A673 (cell line): ENCODE measurements around the gene SCN4B. TPM values are rescaled to one million over a fixed set of nuclear protein-coding genes. Genes with fewer than 3 reads are reported as not detected.

Experiments
- Bru-seq: library from RNA; stranded (reverse); fragments of 400-500 nt; gene quantifications from one replicate; lab custom pipeline; 2021; lab: Mats Ljungman, UMichigan
- BruChase-seq, 2 experiments: library from RNA; stranded (reverse); fragments of 400-500 nt; gene quantifications; one replicate each; lab custom pipeline; 2021; lab: Mats Ljungman, UMichigan
- BruUV-seq: library from RNA; stranded (reverse); fragments of 400-500 nt; replicated peaks from 2 replicates; lab custom pipeline; 2021; lab: Mats Ljungman, UMichigan
- CTCF ChIA-PET: fragments of 300-600 bp; sonication (Branson Sonifier 250); formaldehyde crosslinking; loops from one replicate; lab custom pipeline; 2022; ENCODE audit warnings: antibody characterized with exemption; lab: Charles Lee
- POLR2A ChIA-PET: fragments of 300-600 bp; sonication (Branson Sonifier 250); formaldehyde crosslinking; loops from one replicate; lab custom pipeline; 2022; ENCODE audit warnings: antibody characterized with exemption; ENCODE audit not compliant: low non-redundant PET; lab: Charles Lee
- DNase-seq: peaks from one replicate; pipeline ENCODE4 v3.0.0-alpha.2; 2015; ENCODE audit warnings: low spot score
- H3K27ac ChIP-seq: fragments of 200-600 bp; sonication (generic); 2 replicates; pipeline ENCODE4 v1.5.1; 2016; ENCODE audit warnings: mixed run types, low read depth, mild to moderate bottlenecking, mixed read lengths, antibody characterized with exemption, low read length; ENCODE audit not compliant: poor library complexity, severe bottlenecking
- H3K27me3 ChIP-seq: fragments of 200-600 bp; sonication (generic); replicated peaks from 2 replicates; pipeline ENCODE4 v1.6.1; 2017; ENCODE audit warnings: mixed run types, low read depth, mild to moderate bottlenecking, mixed read lengths, antibody characterized with exemption, low read length; ENCODE audit not compliant: insufficient read depth, poor library complexity
- H3K36me3 ChIP-seq: fragments of 200-600 bp; sonication (generic); 2 replicates; pipeline ENCODE4 v1.6.1; 2016; ENCODE audit warnings: mixed run types, mild to moderate bottlenecking, mixed read lengths, antibody characterized with exemption, low read length; ENCODE audit not compliant: insufficient read depth, poor library complexity, severe bottlenecking
- H3K4me1 ChIP-seq: fragments of 200-600 bp; sonication (generic); 2 replicates; pipeline ENCODE4 v1.6.1; 2017; ENCODE audit warnings: mixed run types, mild to moderate bottlenecking, mixed read lengths, antibody characterized with exemption, low read length; ENCODE audit not compliant: insufficient read depth, poor library complexity, severe bottlenecking
- H3K4me3 ChIP-seq: fragments of 200-600 bp; sonication (generic); 2 replicates; pipeline ENCODE4 v1.5.1; 2016; ENCODE audit warnings: low read depth, mixed run types, mild to moderate bottlenecking, mixed read lengths, low read length; ENCODE audit not compliant: poor library complexity, severe bottlenecking
- H3K9me3 ChIP-seq: fragments of 200-600 bp; sonication (generic); 2 replicates; pipeline ENCODE4 v1.6.1; 2016; ENCODE audit warnings: mixed run types, low read depth, mild to moderate bottlenecking, mixed read lengths, antibody characterized with exemption, low read length; ENCODE audit not compliant: poor library complexity, severe bottlenecking
- CTCF ChIP-seq: fragments of 300-800, 200-600 bp; sonication (generic); conservative IDR thresholded peaks from 2 replicates; pipeline ENCODE4 v1.5.1; 2017; ENCODE audit warnings: low read depth, mild to moderate bottlenecking, antibody characterized with exemption, low read length, moderate library complexity, mixed read lengths
- EZH2 ChIP-seq: fragments of 200-600 bp; sonication (generic); IDR thresholded peaks from 2 replicates; pipeline ENCODE4 v1.6.1; 2017; ENCODE audit warnings: borderline replicate concordance, low read depth, mild to moderate bottlenecking, mixed read lengths, antibody characterized with exemption, low read length; ENCODE audit not compliant: poor library complexity, severe bottlenecking
- intact Hi-C: fragments of 100-400 bp; cut with micrococcal nuclease; formaldehyde crosslinking; loops from one replicate; pipeline ENCODE4 v1.10.0; 2022; ENCODE audit not compliant: unreplicated experiment
- long read RNA-seq: library from polyadenylated mRNA; stranded (forward); transcript quantifications from one replicate; pipeline ENCODE4 v2.0.0, GENCODE V29; 2022
- total RNA-seq: library from RNA; stranded (reverse); gene quantifications from 2 replicates; pipeline ENCODE4 v1.2.3, GENCODE V29; 2021

SCN4B gene, protein sequence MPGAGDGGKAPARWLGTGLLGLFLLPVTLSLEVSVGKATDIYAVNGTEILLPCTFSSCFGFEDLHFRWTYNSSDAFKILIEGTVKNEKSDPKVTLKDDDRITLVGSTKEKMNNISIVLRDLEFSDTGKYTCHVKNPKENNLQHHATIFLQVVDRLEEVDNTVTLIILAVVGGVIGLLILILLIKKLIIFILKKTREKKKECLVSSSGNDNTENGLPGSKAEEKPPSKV
- 0.74 and 1.8 TPM in 2 replicates for total RNA-seq
- Bru-seq, nascent RNA, result percentile 18 among the genes with signal in this experiment
- BruChase-seq, experiment 1, labeled RNA remaining after a 2-hour chase, result percentile 29 among the genes with signal in this experiment
- BruChase-seq, experiment 2, labeled RNA remaining after a 6-hour chase, result percentile 38 among the genes with signal in this experiment
- long read RNA-seq, partial matches to known transcripts, result 0 of 2 reads
- long read RNA-seq, other reads (novel, unspliced or antisense), result 2 of 2 reads

DNA sequence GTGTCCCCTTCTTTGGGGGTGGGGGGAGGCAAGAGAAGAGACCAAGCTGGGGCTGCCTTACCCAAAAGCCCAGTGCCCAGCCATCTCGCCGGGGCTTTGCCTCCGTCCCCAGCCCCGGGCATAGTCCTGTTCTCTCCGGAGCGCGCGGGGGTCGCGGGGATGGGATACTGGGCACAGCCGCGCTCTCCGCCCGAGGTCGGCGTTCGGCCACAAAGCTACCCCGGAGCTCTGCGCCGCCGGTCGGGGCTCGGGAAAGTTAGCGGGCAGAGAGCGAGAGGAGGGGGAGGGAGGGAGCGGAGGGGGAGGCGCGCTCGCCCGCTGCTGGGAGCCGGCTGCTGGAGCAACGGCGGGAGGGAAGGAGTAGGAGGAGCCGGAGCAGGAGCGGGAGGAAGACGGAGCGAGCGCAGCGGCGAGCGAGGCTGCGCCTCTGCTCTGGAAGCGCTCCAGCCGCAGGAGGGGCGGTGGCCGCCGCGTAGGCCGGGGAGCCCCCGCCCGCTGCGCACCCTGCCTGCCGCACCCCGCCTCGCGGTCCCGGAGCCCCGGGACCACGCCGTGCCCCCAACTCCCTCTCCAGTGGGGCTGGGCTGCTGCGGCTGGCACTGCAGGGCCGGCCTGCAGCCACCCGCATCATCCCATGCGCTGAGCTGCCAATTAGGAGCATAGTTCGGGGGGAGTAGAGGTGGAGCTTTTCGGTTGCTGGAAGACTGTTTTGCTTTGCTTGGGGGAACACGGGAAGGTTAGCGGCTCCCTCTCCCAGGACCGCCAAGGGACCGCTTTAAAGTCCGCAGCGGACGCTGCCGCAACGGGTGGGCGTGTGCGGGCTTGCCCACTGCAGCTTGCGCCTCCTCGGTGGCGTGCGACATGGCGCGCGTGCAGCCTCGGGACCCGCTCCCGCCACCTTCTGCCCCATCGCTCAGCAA is at the start of gene SCN4B:
Gene SCN4B, minus strand, starts transcription at position 272 of the 920 bp plus-strand sequence. Its CDS starts 150 bp downstream, at position 122.
- intact Hi-C loops, result loop anchor here (5.0 kb wide), 1 partner anchor 334 kb away; no protein-coding TSS in a partner anchor
- CTCF ChIA-PET, result interaction anchor here (0.6 to 1.6 kb wide), 2 partner anchors 19 to 915 kb away, joined by 3 to 14 read pairs; partner anchors contain the start of gene VPS11

DNA sequence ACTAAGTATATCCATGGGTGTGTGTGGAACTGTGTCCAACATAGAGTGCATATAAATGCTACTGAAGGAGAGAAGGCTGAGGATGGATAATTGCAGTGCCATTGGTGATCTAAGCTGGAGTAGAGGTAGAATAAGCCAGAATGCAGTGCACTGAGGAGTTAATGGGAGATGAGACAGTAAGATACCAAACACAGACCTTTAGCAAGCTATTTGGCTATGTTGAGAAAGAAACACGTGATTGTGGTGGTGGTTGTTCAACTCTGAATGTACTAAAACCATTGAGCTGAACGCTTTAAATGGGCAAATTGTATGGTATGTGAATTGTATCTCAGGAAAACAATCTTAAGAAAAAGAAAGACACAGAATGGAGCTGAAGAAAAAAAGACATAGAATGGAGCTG is 49.3 kb upstream of the SCN4B start:
- H3K36me3 ChIP-seq, result no peaks in the 10 kb centered on the region
- no peak for DNase-seq
- TF ChIP-seq EZH2 (no peak), CTCF (no peak)
- H3K27me3 ChIP-seq, result peaks cover 26% of the 10 kb centered on the region
- ChIA-PET POLR2A (no interaction called here), CTCF (no interaction called here)
- H3K4me1 ChIP-seq, result no peaks in the 10 kb centered on the region
- intact Hi-C loops, result no loop called here
- no peak overlapping the region for H3K27ac ChIP-seq
- no peak overlapping the region for H3K4me3 ChIP-seq
- no peaks in the 10 kb centered on the region for H3K9me3 ChIP-seq
- no TSS peak for BruUV-seq

More for the DNA sequence above, at the start of gene SCN4B:
- peaks cover 43% of the 10 kb centered on the region for H3K27me3 ChIP-seq
- TF ChIP-seq EZH2 (no peak), CTCF (no peak)
- no peaks in the 10 kb centered on the region for H3K36me3 ChIP-seq
- H3K4me1 ChIP-seq, result peaks cover 42% of the 10 kb centered on the region
- H3K27ac ChIP-seq, result no peak within 1 kb of the TSS
- peak within 1 kb of the TSS; percentile 62 for H3K4me3 ChIP-seq
- no TSS peak for BruUV-seq
- POLR2A ChIA-PET, result interaction anchor here (0.6 kb wide), 1 partner anchor 1790 kb away, joined by 3 read pairs; no protein-coding TSS in a partner anchor
- DNase-seq, result peak; percentile 85
- no peaks in the 10 kb centered on the region for H3K9me3 ChIP-seq
